OCI-LY7 (cell line): Measurements from ENCODE around the gene QKI.

Source experiments
- CTCF ChIP-seq: fragments of 200-600 bp; sonication (generic); conservative IDR thresholded peaks from 2 replicates; pipeline ENCODE4 v1.5.1; 2014; ENCODE audit warnings: mild to moderate bottlenecking, antibody characterized with exemption, low read length, moderate library complexity, mixed read lengths
- EZH2phosphoT487 ChIP-seq: fragments of 200-600 bp; sonication (generic); IDR thresholded peaks from 2 replicates; pipeline ENCODE4 v1.6.1; 2018; ENCODE audit warnings: low read depth, borderline replicate concordance, mild to moderate bottlenecking, mixed run types, antibody characterized with exemption, low read length, moderate library complexity, mixed read lengths

- TF ChIP-seq CTCF (no peak), EZH2phosphoT487 (no peak)
Measured at GRCh38 chr6:163418311-163419029, 4.0 kb downstream of the QKI start.
